ENCODE data around the gene RALB. TPM values are rescaled to one million over a fixed set of nuclear protein-coding genes. Genes with fewer than 3 reads are reported as not detected.
"Not testable (repeated sequence)": the region's sequence is repeated elsewhere in the genome, so short reads cannot be mapped to it uniquely, and the experiment has no call there.

Gene RALB
- total RNA-seq, 1 donor from 2014 or later, result 45.2 TPM

GRCh38 chr2:120255071-120255470 is 2.4 kb downstream of the RALB start:
- DNase-seq (ENCODE audit: low read depth), result no peak
- Histone ChIP-seq H3K4me3 (ENCODE audit: low read depth, low read length) (no peak overlapping the region), H3K27me3 (ENCODE audit: control insufficient read depth, insufficient read depth, low read length) (no peaks in the 10 kb centered on the region), H3K36me3 (ENCODE audit: control insufficient read depth, insufficient read depth, low read length) (no peaks in the 10 kb centered on the region)
- TF ChIP-seq CTCF (IDR thresholded peaks at IDR 0.05; ENCODE audit: insufficient read depth, low read length, poor library complexity, severe bottlenecking), result no peak

GRCh38 chr2:120255986-120256650 is 3.5 kb downstream of the RALB start:
- no peaks in the 10 kb centered on the region for H3K36me3 ChIP-seq (ENCODE audit: control insufficient read depth, insufficient read depth, low read length)
- H3K4me3 ChIP-seq (ENCODE audit: low read depth, low read length), result no peak overlapping the region
- no peaks in the 10 kb centered on the region for H3K27me3 ChIP-seq (ENCODE audit: control insufficient read depth, insufficient read depth, low read length)
- no peak for TF ChIP-seq CTCF (IDR thresholded peaks at IDR 0.05; ENCODE audit: insufficient read depth, low read length, poor library complexity, severe bottlenecking)
- DNase-seq (ENCODE audit: low read depth), result no peak

- Histone ChIP-seq H3K27me3 (ENCODE audit: control insufficient read depth, insufficient read depth, low read length) (no peaks in the 10 kb centered on the region), H3K36me3 (ENCODE audit: control insufficient read depth, insufficient read depth, low read length) (no peaks in the 10 kb centered on the region), H3K4me3 (ENCODE audit: low read depth, low read length) (no peak overlapping the region)
- DNase-seq (ENCODE audit: low read depth), result no peak
- no peak for TF ChIP-seq CTCF (IDR thresholded peaks at IDR 0.05; ENCODE audit: insufficient read depth, low read length, poor library complexity, severe bottlenecking)
Observed at GRCh38 chr2:120256651-120257000, 4.0 kb downstream of the RALB start.

- Histone ChIP-seq H3K27me3 (ENCODE audit: control insufficient read depth, insufficient read depth, low read length) (no peaks in the 10 kb centered on the region), H3K36me3 (ENCODE audit: control insufficient read depth, insufficient read depth, low read length) (no peaks in the 10 kb centered on the region), H3K4me3 (ENCODE audit: low read depth, low read length) (no peak overlapping the region)
- no peak for TF ChIP-seq CTCF (IDR thresholded peaks at IDR 0.05; ENCODE audit: insufficient read depth, low read length, poor library complexity, severe bottlenecking)
- DNase-seq (ENCODE audit: low read depth), result no peak
Observed at GRCh38 chr2:120257522-120257921, 4.9 kb downstream of the RALB start.

GRCh38 chr2:120258196-120258595 is 5.5 kb downstream of the RALB start:
- no peak for DNase-seq (ENCODE audit: low read depth)
- H3K4me3 ChIP-seq (ENCODE audit: low read depth, low read length), result no peak overlapping the region
- no peaks in the 10 kb centered on the region for H3K27me3 ChIP-seq (ENCODE audit: control insufficient read depth, insufficient read depth, low read length)
- H3K36me3 ChIP-seq (ENCODE audit: control insufficient read depth, insufficient read depth, low read length), result no peaks in the 10 kb centered on the region
- TF ChIP-seq CTCF (IDR thresholded peaks at IDR 0.05; ENCODE audit: insufficient read depth, low read length, poor library complexity, severe bottlenecking), result no peak

DNA sequence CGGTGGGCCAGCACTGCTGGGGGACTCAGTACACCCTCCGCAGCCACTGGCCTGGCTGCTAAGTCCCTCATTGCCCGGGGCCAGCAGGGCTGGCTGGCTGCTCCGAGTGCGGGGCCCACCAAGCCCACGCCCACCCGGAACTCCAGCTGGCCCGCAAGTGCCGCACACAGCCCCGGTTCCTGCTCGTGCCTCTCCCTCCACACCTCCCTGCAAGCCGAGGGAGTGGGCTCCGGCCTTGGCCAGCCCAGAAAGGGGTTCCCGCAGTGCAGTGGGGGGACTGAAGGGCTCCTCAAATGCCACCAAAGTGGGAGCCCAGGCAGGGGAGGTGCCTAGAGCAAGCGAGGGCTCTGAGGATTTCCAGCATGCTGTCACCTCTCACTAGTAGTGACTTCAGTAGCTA is 7.3 kb downstream of the RALB start:
- H3K27me3 ChIP-seq (ENCODE audit: control insufficient read depth, insufficient read depth, low read length); DNase-seq (ENCODE audit: low read depth); H3K4me3 ChIP-seq (ENCODE audit: low read depth, low read length); H3K36me3 ChIP-seq (ENCODE audit: control insufficient read depth, insufficient read depth, low read length): not testable (repeated sequence)
